SK-N-SH (cell line): ENCODE results near the gene NNAT. TPM values are rescaled to one million over a fixed set of nuclear protein-coding genes. Genes with fewer than 3 reads are reported as not detected.
A peak's percentile ranks its signal among the peaks of the same experiment; 100 is the strongest.

Experiments
- CTCF ChIA-PET: fragments of 300-600, 350-600 bp; formaldehyde crosslinking; extraction: SDS; loops from one replicate; lab custom pipeline; 2021; lab: Yijun Ruan, JAX
- POLR2A ChIA-PET: fragments of 350-600 bp; sonication (Branson Sonifier 250); formaldehyde crosslinking; extraction: SDS; loops from one replicate; lab custom pipeline; 2020; ENCODE audit warnings: antibody characterized with exemption, inconsistent platforms; lab: Yijun Ruan, JAX
- DNase-seq: peaks from one replicate; pipeline ENCODE4 v3.0.0; 2012
- H2AFZ ChIP-seq: fragments of 200-600 bp; sonication (generic); 2 replicates; pipeline ENCODE4 v1.8.1; 2016; ENCODE audit warnings: antibody characterized with exemption, mild to moderate bottlenecking, low read depth
- H3F3A ChIP-seq: fragments of 200-600 bp; sonication (generic); replicated peaks from 2 replicates; pipeline ENCODE3; 2016; ENCODE audit warnings: antibody characterized with exemption, mild to moderate bottlenecking; ENCODE audit not compliant: insufficient read depth
- H3K27ac ChIP-seq, 2 experiments: fragments of 200-500 bp in 1 of 2; fragments of 200-600 bp in 1 of 2; sonication (Bioruptor generic) in 1 of 2; sonication (generic), shearing (Covaris generic) in 1 of 2; 2 replicates each; pipeline versions ENCODE4 v1.5.1 to v1.6.1; 2014 to 2016; ENCODE audit warnings: low read depth in 2 of 2, inconsistent platforms in 1 of 2, low read length in 1 of 2, mild to moderate bottlenecking in 1 of 2, mixed read lengths in 1 of 2
- H3K27me3 ChIP-seq: fragments of 200-600 bp; sonication (generic), shearing (Covaris generic); 2 replicates; pipeline ENCODE4 v1.6.1; 2016; ENCODE audit warnings: mixed run types; ENCODE audit not compliant: insufficient read depth
- H3K36me3 ChIP-seq, 2 experiments: fragments of 200-500 bp in 1 of 2; fragments of 200-600 bp in 1 of 2; sonication (Bioruptor generic) in 1 of 2; sonication (generic) in 1 of 2; replicated peaks in 1 of 2; 2 replicates each; pipeline versions ENCODE3 to v1.5.1; 2014 to 2016; ENCODE audit warnings: low read length in 1 of 2, mild to moderate bottlenecking in 1 of 2; ENCODE audit not compliant: insufficient read depth in 2 of 2, control insufficient read depth in 1 of 2
- H3K4me1 ChIP-seq, 2 experiments: fragments of 200-500 bp in 1 of 2; fragments of 200-600 bp in 1 of 2; sonication (Bioruptor generic) in 1 of 2; sonication (generic), shearing (Covaris generic) in 1 of 2; 2 replicates each; pipeline versions ENCODE4 v1.5.1 to v1.6.1; 2014 to 2016; ENCODE audit warnings: low read depth in 1 of 2, low read length in 1 of 2, mixed run types in 1 of 2; ENCODE audit not compliant: insufficient read depth in 2 of 2, control insufficient read depth in 1 of 2
- H3K4me2 ChIP-seq: fragments of 200-600 bp; sonication (generic), shearing (Covaris generic); 2 replicates; pipeline ENCODE4 v1.6.1; 2017; ENCODE audit warnings: mixed run types
- H3K4me3 ChIP-seq, 2 experiments: fragments of 200-500 bp in 1 of 2; fragments of 200-600 bp in 1 of 2; sonication (Bioruptor generic) in 1 of 2; sonication (generic), shearing (Covaris generic) in 1 of 2; 2 replicates each; pipeline versions ENCODE4 v1.5.1 to v1.8.1; 2014 to 2016; ENCODE audit warnings: low read depth in 2 of 2, inconsistent platforms in 1 of 2, low read length in 1 of 2, mild to moderate bottlenecking in 1 of 2, mixed read lengths in 1 of 2, moderate library complexity in 1 of 2
- H3K79me2 ChIP-seq: fragments of 200-600 bp; sonication (generic); 2 replicates; pipeline ENCODE4 v1.8.1; 2017; ENCODE audit warnings: mild to moderate bottlenecking; ENCODE audit not compliant: insufficient read depth
- H3K9ac ChIP-seq: fragments of 200-600 bp; sonication (generic); 2 replicates; pipeline ENCODE4 v1.6.1; 2017; ENCODE audit warnings: mixed run types
- H3K9me2 ChIP-seq: fragments of 200-600 bp; sonication (generic); 2 replicates; pipeline ENCODE4 v1.6.1; 2017; ENCODE audit warnings: mixed run types
- H3K9me3 ChIP-seq: fragments of 200-600 bp; sonication (generic); 2 replicates; pipeline ENCODE4 v1.6.1; 2017; ENCODE audit warnings: mixed run types, mild to moderate bottlenecking, moderate library complexity
- H4K20me1 ChIP-seq: fragments of 200-600 bp; sonication (generic); 2 replicates; pipeline ENCODE4 v1.6.1; 2017; ENCODE audit warnings: mild to moderate bottlenecking, mixed run types; ENCODE audit not compliant: insufficient read depth
- FOXM1 ChIP-seq: IDR thresholded peaks from 2 replicates; pipeline ENCODE4 v1.4.0; 2012; ENCODE audit warnings: low read depth, mild to moderate bottlenecking
- GABPA ChIP-seq: IDR thresholded peaks from 2 replicates; pipeline ENCODE4 v1.4.0; 2012; ENCODE audit warnings: low read depth, mild to moderate bottlenecking
- MXI1 ChIP-seq: IDR thresholded peaks from 2 replicates; pipeline ENCODE4 v1.6.1; 2012; ENCODE audit warnings: mild to moderate bottlenecking, low read depth, low read length, improper control_type of control experiment
- NFIC ChIP-seq: IDR thresholded peaks from 2 replicates; pipeline ENCODE4 v1.4.0; 2012; ENCODE audit warnings: borderline replicate concordance
- RCOR1 ChIP-seq: fragments of 150-350 bp; IDR thresholded peaks from 2 replicates; pipeline ENCODE4 v1.6.1; 2017; ENCODE audit warnings: antibody characterized with exemption, low read length
- SIN3A ChIP-seq: IDR thresholded peaks from 2 replicates; pipeline ENCODE4 v1.6.1; 2012; ENCODE audit warnings: low read depth, mild to moderate bottlenecking, low read length, moderate library complexity, borderline replicate concordance
- TCF12 ChIP-seq: IDR thresholded peaks from 2 replicates; pipeline ENCODE4 v1.4.0; 2012
- TEAD4 ChIP-seq: IDR thresholded peaks from 2 replicates; pipeline ENCODE4 v1.4.0; 2012; ENCODE audit warnings: mild to moderate bottlenecking, borderline replicate concordance; ENCODE audit not compliant: insufficient read depth
- WGBS: methylation state at CpG from one replicate; pipeline ENCODE4 v1.1.6; 2017; ENCODE audit warnings: low lambda C conversion rate; 5-methylcytosine and 5-hydroxymethylcytosine counted together
- polyA plus RNA-seq, 3 experiments: library from polyadenylated mRNA; depleted of rRNA; stranded (reverse); fragments of >200 nt; gene quantifications; 2 replicates each; pipeline ENCODE4 v1.2.3, GENCODE V29; 2012
- TF ChIP-seq, protein P1 (sequence below): fragments of 150-350 bp; IDR thresholded peaks from 2 replicates; pipeline ENCODE4 v1.6.1; 2017; ENCODE audit warnings: antibody characterized with exemption, low read length, low read depth, borderline replicate concordance
- TF ChIP-seq, protein P2 (sequence below): IDR thresholded peaks from 2 replicates; pipeline ENCODE4; 2012

NNAT gene
- polyA plus RNA-seq, 1 of the 3 experiments (the other 2 are of a cell fraction), result 6.7 TPM

- TF ChIP-seq FOXM1 (no peak), MXI1 (peak; percentile 95), NFIC (no peak), RCOR1 (peak; percentile 62; the same call in 1 of the 2 replicates), TCF12 (peak; percentile 27; the same call in 1 of the 2 replicates), GABPA (no peak), TEAD4 (no peak)
- TF ChIP-seq, protein P1, sequence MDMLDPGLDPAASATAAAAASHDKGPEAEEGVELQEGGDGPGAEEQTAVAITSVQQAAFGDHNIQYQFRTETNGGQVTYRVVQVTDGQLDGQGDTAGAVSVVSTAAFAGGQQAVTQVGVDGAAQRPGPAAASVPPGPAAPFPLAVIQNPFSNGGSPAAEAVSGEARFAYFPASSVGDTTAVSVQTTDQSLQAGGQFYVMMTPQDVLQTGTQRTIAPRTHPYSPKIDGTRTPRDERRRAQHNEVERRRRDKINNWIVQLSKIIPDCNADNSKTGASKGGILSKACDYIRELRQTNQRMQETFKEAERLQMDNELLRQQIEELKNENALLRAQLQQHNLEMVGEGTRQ, result no peak
- TF ChIP-seq, protein P2, sequence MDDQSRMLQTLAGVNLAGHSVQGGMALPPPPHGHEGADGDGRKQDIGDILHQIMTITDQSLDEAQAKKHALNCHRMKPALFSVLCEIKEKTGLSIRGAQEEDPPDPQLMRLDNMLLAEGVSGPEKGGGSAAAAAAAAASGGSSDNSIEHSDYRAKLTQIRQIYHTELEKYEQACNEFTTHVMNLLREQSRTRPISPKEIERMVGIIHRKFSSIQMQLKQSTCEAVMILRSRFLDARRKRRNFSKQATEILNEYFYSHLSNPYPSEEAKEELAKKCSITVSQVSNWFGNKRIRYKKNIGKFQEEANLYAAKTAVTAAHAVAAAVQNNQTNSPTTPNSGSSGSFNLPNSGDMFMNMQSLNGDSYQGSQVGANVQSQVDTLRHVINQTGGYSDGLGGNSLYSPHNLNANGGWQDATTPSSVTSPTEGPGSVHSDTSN, result no peak
Observed at GRCh38 chr20:37526238-37526838, 5.3 kb downstream of the NNAT start (continued).

DNA sequence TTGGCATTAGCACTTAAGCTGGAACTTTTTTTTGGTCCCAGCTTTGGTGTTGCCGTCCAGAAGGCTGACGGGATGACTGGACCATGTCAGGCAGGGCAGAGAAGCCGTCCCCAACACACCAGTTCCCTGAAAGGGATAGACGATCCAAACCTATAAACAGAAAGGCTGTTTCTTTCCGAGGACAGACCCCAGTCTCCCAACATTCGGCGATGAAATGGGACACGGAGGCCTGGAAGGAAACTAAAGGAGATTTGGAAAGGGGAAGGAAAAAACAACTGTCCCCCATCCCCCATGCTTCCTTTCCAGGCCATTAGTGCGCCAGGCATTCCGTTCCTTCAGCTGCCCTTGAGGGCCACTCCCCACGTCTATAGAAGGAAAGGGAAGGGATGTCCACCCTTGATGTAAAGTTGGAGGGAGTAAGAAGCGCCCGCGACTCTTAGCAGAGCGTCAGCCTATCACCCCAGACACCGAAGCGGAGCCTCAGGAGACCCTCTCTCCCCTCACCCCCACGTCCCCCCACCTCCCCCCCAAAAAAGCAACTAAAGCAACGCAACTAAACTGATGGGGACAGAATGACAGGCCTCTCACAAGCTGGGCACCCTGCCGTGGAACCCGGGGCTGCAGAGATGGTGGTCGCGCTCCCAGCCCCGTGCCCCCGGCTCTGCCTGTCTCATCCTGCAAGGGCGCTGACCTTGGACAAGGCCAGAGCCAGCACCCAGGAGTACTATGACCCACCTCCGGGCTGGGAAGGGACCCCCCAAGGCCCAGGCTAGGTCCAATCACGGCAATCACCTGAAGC, 6.0 kb downstream of the NNAT start:
- H3K4me2 ChIP-seq, result peak overlapping the region; percentile 98
- H4K20me1 ChIP-seq, result peaks cover 45% of the 10 kb centered on the region
- H3F3A ChIP-seq, result no peaks in the 10 kb centered on the region
- TF ChIP-seq SIN3A, result 0 out of 2 replicates have a peak, but pooled peaks have one; percentile 21
- TF ChIP-seq TCF12, result no peak
- WGBS, result 2% methylated on average over 23 of the region's 28 CpGs
- POLR2A ChIA-PET, result interaction anchor here (1.0 to 1.2 kb wide), 2 partner anchors 131 to 138 kb away, joined by 3 read pairs; no protein-coding TSS in a partner anchor
- H3K9ac ChIP-seq, result peak overlapping the region; percentile 93
- no peaks in the 10 kb centered on the region for H3K9me2 ChIP-seq
- H3K27ac ChIP-seq, result peak overlapping the region; percentile 80 to 98
- CTCF ChIA-PET, result interaction anchor here (0.6 to 12.5 kb wide), 5 partner anchors 135 to 482 kb away, joined by 3 to 280 read pairs (median 4); no protein-coding TSS in a partner anchor
- peaks cover 56% of the 10 kb centered on the region for H3K79me2 ChIP-seq
- peaks cover 15 to 41% of the 10 kb centered on the region in 2 experiments; a peak in 2 of 4 replicates for H3K4me1 ChIP-seq
- H3K9me3 ChIP-seq, result no peaks in the 10 kb centered on the region
- peak overlapping the region; percentile 77 to 99 for H3K4me3 ChIP-seq
- H3K36me3 ChIP-seq, result peaks cover 4% of the 10 kb centered on the region in 2 experiments
- no peaks in the 10 kb centered on the region for H3K27me3 ChIP-seq
- peak; percentile 49 for DNase-seq
- peak overlapping the region; percentile 80; the same call in 1 of the 2 replicates for H2AFZ ChIP-seq
